OCI-LY1 (cell line): ENCODE data around the gene CAMTA1.

Source experiments
- CTCF ChIP-seq: fragments of 200-600 bp; sonication (generic), shearing (Covaris generic); IDR thresholded peaks from 2 replicates; pipeline ENCODE4 v1.5.1; 2017; ENCODE audit warnings: mild to moderate bottlenecking, antibody characterized with exemption, low read length, moderate library complexity, mixed read lengths
- EZH2 ChIP-seq: fragments of 200-600 bp; sonication (generic), shearing (Covaris generic); IDR thresholded peaks from 2 replicates; pipeline ENCODE4 v1.8.0; 2017; ENCODE audit warnings: borderline replicate concordance, mixed run types, mild to moderate bottlenecking, antibody characterized with exemption, low read length, moderate library complexity, mixed read lengths

GRCh38 chr1:7253118-7253480, 467.8 kb downstream of the CAMTA1 start:
- TF ChIP-seq CTCF (no peak), EZH2 (no peak)
